HFFc6 (cell line): ENCODE measurements around the gene DIDO1. TPM values are rescaled to one million over a fixed set of nuclear protein-coding genes. Genes with fewer than 3 reads are reported as not detected.

Source experiments
- DNase-seq: peaks from one replicate; pipeline ENCODE4 v3.0.0-alpha.2; 2018
- H3K27ac Mint-ChIP-seq: 2 replicates; pipeline ENCODE4 v1.8.0; 2020; ENCODE audit warnings: mild to moderate bottlenecking, mixed read lengths
- H3K27me3 Mint-ChIP-seq: 2 replicates; pipeline ENCODE4 v1.8.0; 2021; ENCODE audit warnings: mild to moderate bottlenecking, moderate library complexity, mixed read lengths; ENCODE audit not compliant: insufficient read depth
- H3K36me3 Mint-ChIP-seq: 2 replicates; pipeline ENCODE4 v1.8.0; 2021; ENCODE audit warnings: low read depth, mixed read lengths
- H3K4me1 Mint-ChIP-seq: 2 replicates; pipeline ENCODE4 v1.8.0; 2020; ENCODE audit warnings: low read depth, mixed read lengths
- H3K4me3 Mint-ChIP-seq: 2 replicates; pipeline ENCODE4 v1.8.0; 2020; ENCODE audit warnings: mild to moderate bottlenecking, moderate library complexity, mixed read lengths
- H3K9me3 Mint-ChIP-seq: 2 replicates; pipeline ENCODE4 v1.8.0; 2020; ENCODE audit warnings: mild to moderate bottlenecking, mixed read lengths
- total RNA-seq, 6 experiments: library from RNA; stranded (reverse); fragmentation: NEBNext Ultra II Directional; extraction: Animal tissue kit (Norgen Biotek cat#: 25700); gene quantifications; 2 replicates in 1 of 6; 3 replicates in 5 of 6; pipeline ENCODE4 v1.2.3, GENCODE V29; 2021
- TF ChIP-seq, protein P1 (sequence below): fragments of 200-600 bp; sonication (generic); IDR thresholded peaks from 2 replicates; pipeline ENCODE4 v1.5.0; 2021; ENCODE audit warnings: antibody characterized with exemption, mild to moderate bottlenecking

The DIDO1 gene
- total RNA-seq, 6 experiments from 2014 or later = 31.9 to 36.1 (median 34.8) TPM

DNA sequence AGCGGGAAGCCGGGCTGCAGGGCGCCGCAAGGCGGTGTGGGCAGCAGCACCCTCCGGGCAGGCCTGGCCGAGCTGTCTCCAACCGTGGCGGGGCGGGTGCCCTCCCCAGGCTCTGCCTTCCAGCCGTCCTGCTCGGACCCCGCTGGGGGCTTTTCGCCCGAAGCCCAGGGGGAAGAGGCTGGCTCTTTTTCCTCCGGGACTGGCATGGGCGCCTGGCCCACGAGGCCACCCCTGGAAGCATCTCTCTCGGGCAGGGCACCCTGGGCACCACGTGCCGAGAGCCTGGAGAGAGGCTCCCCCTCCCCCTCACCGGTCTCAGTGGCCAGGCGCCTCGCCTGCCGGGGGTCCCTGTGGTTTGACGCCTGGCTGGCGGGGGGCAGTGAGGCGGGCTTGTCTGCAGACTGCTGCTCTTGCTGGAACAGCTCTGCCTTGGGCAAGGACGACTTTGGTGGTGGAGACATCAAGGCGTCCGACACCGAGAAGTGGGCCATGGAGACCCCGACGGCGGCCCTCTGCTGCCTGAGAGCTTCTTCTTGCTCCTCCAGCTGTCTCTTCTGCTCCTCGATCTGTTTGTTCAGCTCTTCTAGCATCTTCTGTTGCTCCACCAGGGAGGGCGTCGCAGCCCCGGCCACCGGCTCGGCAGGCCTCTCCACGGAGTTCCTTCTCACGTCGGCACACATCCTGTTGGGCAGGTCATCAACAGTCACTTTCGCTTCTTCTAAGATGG lies 45.2 kb downstream of the DIDO1 start:
- Mint-ChIP-seq H3K36me3 (peaks cover 12% of the 10 kb centered on the region), H3K4me3 (no peak overlapping the region), H3K27ac (peak overlapping the region; percentile 13; the same call in 1 of the 2 replicates), H3K4me1 (no peaks in the 10 kb centered on the region; the same call in 1 of the 2 replicates), H3K9me3 (no peaks in the 10 kb centered on the region), H3K27me3 (peaks cover 4% of the 10 kb centered on the region)
- DNase-seq = no peak
- TF ChIP-seq, protein P1, sequence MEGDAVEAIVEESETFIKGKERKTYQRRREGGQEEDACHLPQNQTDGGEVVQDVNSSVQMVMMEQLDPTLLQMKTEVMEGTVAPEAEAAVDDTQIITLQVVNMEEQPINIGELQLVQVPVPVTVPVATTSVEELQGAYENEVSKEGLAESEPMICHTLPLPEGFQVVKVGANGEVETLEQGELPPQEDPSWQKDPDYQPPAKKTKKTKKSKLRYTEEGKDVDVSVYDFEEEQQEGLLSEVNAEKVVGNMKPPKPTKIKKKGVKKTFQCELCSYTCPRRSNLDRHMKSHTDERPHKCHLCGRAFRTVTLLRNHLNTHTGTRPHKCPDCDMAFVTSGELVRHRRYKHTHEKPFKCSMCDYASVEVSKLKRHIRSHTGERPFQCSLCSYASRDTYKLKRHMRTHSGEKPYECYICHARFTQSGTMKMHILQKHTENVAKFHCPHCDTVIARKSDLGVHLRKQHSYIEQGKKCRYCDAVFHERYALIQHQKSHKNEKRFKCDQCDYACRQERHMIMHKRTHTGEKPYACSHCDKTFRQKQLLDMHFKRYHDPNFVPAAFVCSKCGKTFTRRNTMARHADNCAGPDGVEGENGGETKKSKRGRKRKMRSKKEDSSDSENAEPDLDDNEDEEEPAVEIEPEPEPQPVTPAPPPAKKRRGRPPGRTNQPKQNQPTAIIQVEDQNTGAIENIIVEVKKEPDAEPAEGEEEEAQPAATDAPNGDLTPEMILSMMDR = no peak

DNA sequence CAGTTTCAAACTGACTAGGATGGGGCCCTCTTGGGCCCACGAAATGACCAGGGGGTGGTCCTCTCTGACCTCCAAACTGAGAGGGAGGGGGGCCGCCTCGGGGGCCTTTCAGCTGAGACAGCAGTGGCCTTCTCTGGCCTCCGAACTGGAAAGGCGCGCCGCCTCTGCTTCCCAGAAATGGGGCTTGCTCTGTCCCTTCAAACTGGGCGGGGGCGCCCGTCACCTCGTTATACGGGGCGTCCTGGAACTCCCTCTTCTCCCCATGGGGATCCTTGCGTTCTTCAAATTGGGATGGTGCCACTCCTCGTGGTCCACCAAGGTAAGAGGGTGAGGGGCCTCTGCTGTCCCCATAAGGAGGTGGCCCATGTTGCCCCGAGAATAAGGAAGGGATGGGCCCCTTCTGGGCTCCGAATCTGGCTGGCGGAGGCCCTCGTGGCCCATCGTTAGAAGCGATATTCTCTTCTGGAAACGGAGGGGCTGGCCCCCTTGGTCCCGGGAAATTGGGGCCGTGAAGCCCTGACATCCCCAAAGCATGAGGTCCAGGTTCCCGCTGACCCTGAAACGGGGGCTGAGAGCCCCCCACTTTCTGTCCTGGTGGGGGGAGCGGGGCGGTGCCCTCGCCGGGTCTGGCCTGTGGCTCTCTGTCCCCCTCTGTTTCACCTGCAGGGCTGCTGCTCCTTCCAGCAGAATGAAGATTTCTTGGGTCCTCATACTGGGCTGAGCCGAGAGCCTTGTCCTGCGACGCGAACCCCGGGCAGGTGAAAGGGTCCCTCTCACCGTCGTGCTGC lies 46.0 kb downstream of the DIDO1 start:
- H3K27ac Mint-ChIP-seq = no peak overlapping the region
- H3K27me3 Mint-ChIP-seq = peaks cover 11% of the 10 kb centered on the region
- no peaks in the 10 kb centered on the region for H3K9me3 Mint-ChIP-seq
- no peak for DNase-seq
- no peaks in the 10 kb centered on the region; the same call in 1 of the 2 replicates for H3K4me1 Mint-ChIP-seq
- H3K36me3 Mint-ChIP-seq = peaks cover 12% of the 10 kb centered on the region
- no peak overlapping the region for H3K4me3 Mint-ChIP-seq
- TF ChIP-seq, protein P1 = no peak

DNA sequence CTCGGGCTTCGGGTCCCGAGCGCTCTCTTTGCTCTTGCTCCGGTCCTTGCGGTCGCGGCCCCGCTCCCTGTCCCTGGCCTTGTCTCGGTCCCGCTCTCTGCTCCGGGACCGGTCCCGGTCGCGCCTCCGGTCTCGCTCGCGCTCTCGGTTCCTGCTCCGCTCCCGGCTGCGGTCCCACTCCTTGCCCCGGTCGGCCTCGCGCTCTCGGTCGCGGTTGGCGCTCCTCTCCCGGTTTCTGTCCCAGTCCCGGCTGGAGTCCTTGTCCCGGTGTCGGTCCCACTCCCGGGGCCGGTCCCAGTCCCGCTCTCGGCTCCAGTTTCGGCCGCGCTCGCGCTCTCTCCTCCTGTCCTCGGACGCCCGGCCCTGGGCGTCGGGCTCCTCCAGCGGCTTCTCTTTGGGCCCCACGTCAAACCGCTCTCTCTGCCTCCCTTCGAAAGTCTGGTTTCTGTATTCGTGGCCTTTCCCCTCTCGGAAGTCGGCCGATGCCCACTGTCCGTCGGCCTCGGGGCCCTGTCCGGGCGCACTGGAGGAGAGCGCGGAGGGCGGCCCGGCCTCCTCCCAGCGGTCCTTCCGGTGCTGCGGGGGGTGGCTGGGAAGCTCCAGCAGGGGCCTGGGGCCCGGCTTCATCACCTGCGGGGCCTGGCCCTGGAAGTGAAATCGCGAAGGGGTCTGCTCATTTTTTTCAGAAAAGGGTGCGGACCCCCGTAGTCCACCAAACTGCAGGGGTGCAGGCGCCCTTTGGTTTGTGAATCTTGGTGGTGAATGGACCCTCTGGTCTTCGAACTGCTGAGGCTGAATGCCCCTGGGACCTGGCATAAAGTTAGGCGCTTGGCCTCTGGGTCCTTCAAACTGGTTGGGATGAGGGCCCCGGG lies 46.8 kb downstream of the DIDO1 start:
- no peak for DNase-seq
- H3K36me3 Mint-ChIP-seq = peaks cover 12% of the 10 kb centered on the region
- 0 out of 2 replicates have a peak, but pooled peaks cover 4% of the 10 kb centered on the region for H3K9me3 Mint-ChIP-seq
- H3K4me3 Mint-ChIP-seq = no peak overlapping the region
- no peak overlapping the region for H3K27ac Mint-ChIP-seq
- peaks cover 12% of the 10 kb centered on the region for H3K27me3 Mint-ChIP-seq
- peaks cover 4% of the 10 kb centered on the region for H3K4me1 Mint-ChIP-seq
- TF ChIP-seq, protein P1 = no peak

DNA sequence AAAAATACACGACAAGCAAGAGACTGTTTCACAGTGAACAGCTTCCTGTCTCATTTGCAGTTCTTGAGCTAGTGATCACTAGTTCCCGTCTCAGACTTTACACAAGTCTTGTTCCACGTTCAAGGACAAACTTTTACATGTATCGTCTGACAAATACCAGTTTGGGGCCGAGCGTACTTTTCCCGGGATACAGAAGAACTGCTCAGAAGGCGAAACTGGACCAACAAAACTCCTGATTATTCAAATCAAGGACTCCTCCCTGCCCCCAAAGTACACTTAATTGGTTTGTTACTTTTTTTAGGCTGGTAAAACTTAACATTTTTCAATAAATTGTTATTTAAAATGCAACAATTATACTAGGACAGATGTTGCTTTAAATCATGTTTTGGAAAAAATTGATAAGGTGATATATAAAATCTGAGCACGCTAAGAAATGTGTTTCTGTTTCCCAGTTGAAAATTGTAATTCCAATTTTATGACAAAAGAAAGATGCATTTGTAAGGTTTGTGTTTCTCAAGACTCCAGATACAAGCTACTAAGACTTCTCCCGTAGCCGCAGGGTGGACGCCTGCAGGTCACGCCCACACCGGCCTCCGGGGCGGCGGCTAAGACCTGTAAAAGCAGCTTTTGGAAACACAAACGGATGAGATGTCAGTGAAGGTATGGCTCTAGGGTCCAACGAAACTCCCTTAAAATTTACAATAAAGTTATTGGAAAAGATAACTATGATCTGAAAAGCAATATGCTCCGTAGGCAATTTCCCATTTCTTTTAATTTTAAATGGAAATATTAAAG lies 47.9 kb downstream of the DIDO1 start:
- Mint-ChIP-seq H3K27me3 (peaks cover 13% of the 10 kb centered on the region), H3K36me3 (peaks cover 12% of the 10 kb centered on the region), H3K9me3 (0 out of 2 replicates have a peak, but pooled peaks cover 4% of the 10 kb centered on the region), H3K27ac (no peak overlapping the region), H3K4me1 (peaks cover 11% of the 10 kb centered on the region), H3K4me3 (no peak overlapping the region)
- TF ChIP-seq, protein P1 = no peak
- DNase-seq = no peak
